Right lobe of liver (tissue), 6 donors: ENCODE data around the gene ST3GAL2. TPM values are rescaled to one million over a fixed set of nuclear protein-coding genes. Genes with fewer than 3 reads are reported as not detected.
"Not testable (repeated sequence)": the region's sequence is repeated elsewhere in the genome, so short reads cannot be mapped to it uniquely, and the experiment has no call there.

Experiments used
- ATAC-seq, 4 donors: fragments of 200-7000 bp; cut with Tn5 transposase; one replicate each; pipeline ENCODE4 v1.9.1; 2020; ENCODE audit warnings: mild to moderate bottlenecking in 4 of 4, moderate library complexity in 4 of 4
- DNase-seq, 3 donors: peaks; one replicate each; pipeline ENCODE4 v3.0.0-alpha.2; 2020
- H3K27ac ChIP-seq, 3 donors: fragments of 200-600 bp; one replicate each; pipeline ENCODE4 v1.8.0; 2022
- H3K27me3 ChIP-seq, 2 donors: fragments of 200-600 bp; one replicate each; pipeline ENCODE4 v1.8.0; 2022
- H3K36me3 ChIP-seq, 4 donors: fragments of 200-600 bp; sonication (generic) in 1 of 4; one replicate each; pipeline versions ENCODE4 v1.5.1 to v1.8.0; 2017 to 2022; ENCODE audit warnings: control low read depth in 1 of 4
- H3K4me1 ChIP-seq, 4 donors: fragments of 200-600 bp; sonication (generic) in 1 of 4; one replicate each; pipeline versions ENCODE4 v1.5.1 to v1.8.0; 2017 to 2022; ENCODE audit warnings: control low read depth in 1 of 4
- H3K4me3 ChIP-seq, 3 donors: fragments of 200-600 bp; one replicate each; pipeline ENCODE4 v1.8.0; 2022
- H3K9me3 ChIP-seq, 4 donors: fragments of 200-600 bp; sonication (generic) in 1 of 4; one replicate each; pipeline versions ENCODE4 v1.5.1 to v1.8.0; 2017 to 2022; ENCODE audit warnings: control low read depth in 1 of 4
- CTCF ChIP-seq, 4 donors: fragments of 200-600 bp in 3 of 4; fragments of 450-650 bp in 1 of 4; IDR thresholded peaks; one replicate each; pipeline versions ENCODE4 v1.5.1 to v1.8.0; 2016 to 2022; ENCODE audit warnings: antibody characterized with exemption in 4 of 4, mild to moderate bottlenecking in 2 of 4
- POLR2A ChIP-seq: fragments of 450-650 bp; IDR thresholded peaks from one replicate; pipeline ENCODE4 v1.6.1; 2017; ENCODE audit warnings: antibody characterized with exemption, mild to moderate bottlenecking
- WGBS: methylation state at CpG from one replicate; pipeline ENCODE4 v1.1.6; 2018; ENCODE audit warnings: low coverage, low lambda C conversion rate; ENCODE audit not compliant: insufficient coverage; ENCODE audit errors: missing lambda C conversion rate; 5-methylcytosine and 5-hydroxymethylcytosine counted together
- intact Hi-C, 2 donors: fragments of 100-400 bp; cut with DNase I; formaldehyde crosslinking; loops; one replicate each; pipeline versions ENCODE4 v1.11.2 to v1.14.1; 2022
- total RNA-seq, 6 experiments: library from RNA; depleted of rRNA in 2 of 6; stranded (reverse); fragments of >200 nt in 2 of 6; fragmentation: NEBNext Ultra II Directional in 3 of 6; extraction: Animal tissue kit (Norgen Biotek cat#: 25700) in 3 of 6; gene quantifications; one replicate each; pipeline versions ENCODE4 v1.1.0 to v1.2.4, GENCODE V29; 2016 to 2023
- donor health status: DM: no; HTN: yes; CAD: no.
- donor health status: DM: no; HTN: no; CAD: no.
- donor health status: DM: no; HTN: no; CAD: no.
- donor health status: DM: no; HTN: yes; CAD: no.
- donor health status: DM: no; HTN: yes; CAD: no.

ST3GAL2 gene
- total RNA-seq, 6 experiments from 2014 or later: 10.4 to 16.7 (median 14.5) TPM

GRCh38 chr16:70391881-70392481 lies 46.9 kb downstream of the ST3GAL2 start:
- Histone ChIP-seq H3K9me3 (no peaks in the 10 kb centered on the region), H3K27me3 (no peaks in the 10 kb centered on the region), H3K36me3 (peaks cover 0 to 12% (median 0%) of the 10 kb centered on the region in 4 donors), H3K27ac (no peak overlapping the region), H3K4me3 (no peak overlapping the region), H3K4me1 (no peaks in the 10 kb centered on the region)
- intact Hi-C loops: loop anchor here (5.0 kb wide), 2 partner anchors 75 to 80 kb away; no protein-coding TSS in a partner anchor
- ATAC-seq (no peak), DNase-seq (no peak)
- TF ChIP-seq POLR2A (no peak), CTCF (IDR thresholded peaks at IDR 0.05) (no peak)
- WGBS: 90% methylated on average over 3 of the region's 7 CpGs

GRCh38 chr16:70391446-70391845 lies 47.5 kb downstream of the ST3GAL2 start:
- TF ChIP-seq POLR2A (no peak), CTCF (IDR thresholded peaks at IDR 0.05) (no peak)
- no peak for DNase-seq
- H3K9me3 ChIP-seq: no peaks in the 10 kb centered on the region
- H3K36me3 ChIP-seq: peaks cover 0 to 14% (median 0%) of the 10 kb centered on the region in 4 donors
- WGBS: 93% methylated on average over 3 of the region's 3 CpGs
- H3K4me1 ChIP-seq: no peaks in the 10 kb centered on the region
- no peak overlapping the region for H3K4me3 ChIP-seq
- H3K27ac ChIP-seq: no peak overlapping the region
- H3K27me3 ChIP-seq: no peaks in the 10 kb centered on the region
- intact Hi-C loops: loop anchor here (5.0 kb wide), 2 partner anchors 76 to 81 kb away; no protein-coding TSS in a partner anchor
- no peak for ATAC-seq

GRCh38 chr16:70390774-70391173 lies 48.1 kb downstream of the ST3GAL2 start:
- DNase-seq: no peak
- peaks cover 0 to 14% (median 0%) of the 10 kb centered on the region in 4 donors for H3K36me3 ChIP-seq
- H3K4me1 ChIP-seq: no peaks in the 10 kb centered on the region
- no peaks in the 10 kb centered on the region for H3K9me3 ChIP-seq
- no peak overlapping the region for H3K4me3 ChIP-seq
- 62% methylated on average over 4 of the region's 5 CpGs for WGBS
- H3K27me3 ChIP-seq: no peaks in the 10 kb centered on the region
- intact Hi-C loops: loop anchor here (5.0 kb wide), 2 partner anchors 77 to 82 kb away; no protein-coding TSS in a partner anchor
- no peak for TF ChIP-seq CTCF (IDR thresholded peaks at IDR 0.05)
- no peak for TF ChIP-seq POLR2A
- no peak for ATAC-seq
- H3K27ac ChIP-seq: no peak overlapping the region

GRCh38 chr16:70388006-70388680 lies 50.8 kb downstream of the ST3GAL2 start:
- TF ChIP-seq POLR2A (no peak), CTCF (IDR thresholded peaks at IDR 0.05) (no peak)
- Histone ChIP-seq H3K4me1 (no peaks in the 10 kb centered on the region), H3K27ac (no peak overlapping the region), H3K36me3 (peaks cover 0 to 14% (median 0%) of the 10 kb centered on the region in 4 donors), H3K27me3 (no peaks in the 10 kb centered on the region), H3K4me3 (no peak overlapping the region), H3K9me3 (no peaks in the 10 kb centered on the region)
- DNase-seq: no peak
- intact Hi-C loops: no loop called here
- 97% methylated on average over 5 of the region's 19 CpGs for WGBS
- no peak for ATAC-seq

- intact Hi-C loops, H3K4me1 ChIP-seq, H3K27me3 ChIP-seq, ATAC-seq, DNase-seq, H3K4me3 ChIP-seq, H3K27ac ChIP-seq, H3K9me3 ChIP-seq: not testable (repeated sequence)
- H3K36me3 ChIP-seq: peaks cover 0 to 14% (median 0%) of the 10 kb centered on the region in 4 donors
- WGBS: 91% methylated on average over 13 of the region's 20 CpGs
These were observed 52.5 kb downstream of the ST3GAL2 start for GRCh38 chr16:70386289-70386986.
